Heart right ventricle (tissue), 16 donors: Measurements from ENCODE around the gene ZNF132. TPM values are rescaled to one million over a fixed set of nuclear protein-coding genes. Genes with fewer than 3 reads are reported as not detected.
"Not testable (repeated sequence)": the region's sequence is repeated elsewhere in the genome, so short reads cannot be mapped to it uniquely, and the experiment has no call there.

Experiments used
- ATAC-seq, 8 donors: fragments of 200-7000 bp; cut with Tn5 transposase; one replicate each; pipeline ENCODE4 v1.9.1; 2020; ENCODE audit warnings: mild to moderate bottlenecking in 8 of 8, moderate library complexity in 8 of 8, moderate number of reproducible peaks in 1 of 8
- DNase-seq, 2 donors: peaks; one replicate each; pipeline ENCODE4 v3.0.0-alpha.2; 2020
- H3K27ac ChIP-seq, 10 donors: fragments of 200-600 bp; sonication (generic) in 2 of 10; one replicate each; pipeline versions ENCODE4 v1.5.0 to v1.8.0; 2020 to 2022; ENCODE audit warnings: mild to moderate bottlenecking in 3 of 10
- H3K27me3 ChIP-seq, 7 donors: fragments of 200-600 bp; one replicate each; pipeline ENCODE4 v1.8.0; 2021 to 2022; ENCODE audit warnings: mild to moderate bottlenecking in 2 of 7
- H3K36me3 ChIP-seq, 9 donors: fragments of 200-600 bp; sonication (generic) in 1 of 9; one replicate each; pipeline versions ENCODE4 v1.5.0 to v1.8.0; 2020 to 2022; ENCODE audit warnings: mild to moderate bottlenecking in 2 of 9
- H3K4me1 ChIP-seq, 9 donors: fragments of 200-600 bp; sonication (generic) in 1 of 9; one replicate each; pipeline versions ENCODE4 v1.5.0 to v1.8.0; 2020 to 2022; ENCODE audit warnings: mild to moderate bottlenecking in 4 of 9
- H3K4me3 ChIP-seq, 10 donors: fragments of 200-600 bp; sonication (generic) in 2 of 10; one replicate each; pipeline versions ENCODE4 v1.5.0 to v1.8.0; 2020 to 2022; ENCODE audit warnings: mild to moderate bottlenecking in 7 of 10, moderate library complexity in 2 of 10
- H3K9me3 ChIP-seq, 11 donors: fragments of 200-600 bp in 10 of 11; sonication (generic) in 2 of 11; one replicate each; pipeline versions ENCODE4 v1.5.0 to v1.8.0; 2013 to 2022; ENCODE audit warnings: mild to moderate bottlenecking in 2 of 11, control low read depth in 1 of 11, moderate library complexity in 1 of 11
- WGBS, 2 donors: extraction: QIAGEN DNeasy Blood & Tissue Kit; methylation state at CpG; one replicate each; pipeline ENCODE4 v1.1.7; 2013; ENCODE audit warnings: inconsistent platforms in 1 of 2; 5-methylcytosine and 5-hydroxymethylcytosine counted together
- intact Hi-C, 10 donors: fragments of 100-400 bp; cut with DNase I; formaldehyde crosslinking; loops; one replicate each; pipeline versions ENCODE4 v1.11.1 to v1.14.2; 2022
- long read RNA-seq, 3 donors: library from polyadenylated mRNA; unstranded; transcript quantifications; one replicate each; pipeline ENCODE4 v2.0.0, GENCODE V29; 2020 to 2021
- polyA plus RNA-seq, 2 donors: library from polyadenylated mRNA; stranded (reverse); fragments of 200-250 nt; gene quantifications; one replicate each; pipeline ENCODE4 v1.2.3, GENCODE V29; 2013
- total RNA-seq, 10 donors: library from RNA; stranded (reverse); fragmentation: NEBNext Ultra II Directional in 3 of 10; extraction: Animal tissue kit (Norgen Biotek cat#: 25700) in 3 of 10; gene quantifications; one replicate each; pipeline versions ENCODE4 v1.2.1 to v1.2.4, GENCODE V29; 2021 to 2023
- TF ChIP-seq, protein P1 (sequence below), 9 donors: fragments of 200-600 bp; sonication (generic) in 2 of 9; IDR thresholded peaks; one replicate each; pipeline versions ENCODE4 v1.5.0 to v1.8.0; 2021 to 2022; ENCODE audit warnings: antibody characterized with exemption in 9 of 9, mild to moderate bottlenecking in 5 of 9, moderate library complexity in 1 of 9
- donor health status: Arrhythmogenic right ventricular cardiomyopathy.
- donor health status: ischemic (EF 13 %, LVEDD 7.1; RV severe dilation, severe dysfunction).
- donor health status: healthy with polysubstance abuse.
- donor health status: DM: no; HTN: yes; CAD: no.
- donor health status: DM: no; HTN: no; CAD: no.
- donor health status: ischemic (EF 25% LVEDD 6.9; RV normal size, moderate dysfunction).
- donor health status: ischemic (EF 25% LVEDD 5.7; RV mildly dilated, moderate dysfunction).
- donor health status: healthy.
- donor health status: DM: yes; HTN: yes; CAD: no.
- donor health status: Ischemic cardiomyopathy.
- donor health status: ischemic (EF 35%, LVEDD 5.7; RV mildly dilated, moderate dysfunction).
- donor health status: nonischemic (EF 11% LVEDD 7.7; RV severe dilation, severe dysfunction).
- donor health status: DM: yes; HTN: yes; CAD: no.
- donor health status: PGD.
- donor health status: ischemic (EF 29% LVEDD 5.4; RV normal size, mild dysfunction).
- donor health status: nonischemic (EF 23%, LVEDD 6.1; RV moderate dilation, normal function).

The ZNF132 gene
- total RNA-seq (1 to 10 TPM; 3.6 to 6.7 (median 5.1) TPM), polyA plus RNA-seq (1 to 10 TPM; 1.1 to 1.3 TPM)
- long read RNA-seq, donor 1, partial matches to known transcripts, result 0 of 3 reads
- long read RNA-seq, donor 1, other reads (novel, unspliced or antisense), result 0 of 3 reads
- long read RNA-seq, donor 2, partial matches to known transcripts, result 0 of 3 reads
- long read RNA-seq, donor 2, other reads (novel, unspliced or antisense), result 0 of 3 reads
- long read RNA-seq, donor 3, transcript ZNF132-201 (3 exons, 3,031 nt), result major isoform, 6 of 7 reads
- long read RNA-seq, donor 3, partial matches to known transcripts, result 0 of 7 reads
- long read RNA-seq, donor 3, other reads (novel, unspliced or antisense), result 0 of 7 reads

DNA sequence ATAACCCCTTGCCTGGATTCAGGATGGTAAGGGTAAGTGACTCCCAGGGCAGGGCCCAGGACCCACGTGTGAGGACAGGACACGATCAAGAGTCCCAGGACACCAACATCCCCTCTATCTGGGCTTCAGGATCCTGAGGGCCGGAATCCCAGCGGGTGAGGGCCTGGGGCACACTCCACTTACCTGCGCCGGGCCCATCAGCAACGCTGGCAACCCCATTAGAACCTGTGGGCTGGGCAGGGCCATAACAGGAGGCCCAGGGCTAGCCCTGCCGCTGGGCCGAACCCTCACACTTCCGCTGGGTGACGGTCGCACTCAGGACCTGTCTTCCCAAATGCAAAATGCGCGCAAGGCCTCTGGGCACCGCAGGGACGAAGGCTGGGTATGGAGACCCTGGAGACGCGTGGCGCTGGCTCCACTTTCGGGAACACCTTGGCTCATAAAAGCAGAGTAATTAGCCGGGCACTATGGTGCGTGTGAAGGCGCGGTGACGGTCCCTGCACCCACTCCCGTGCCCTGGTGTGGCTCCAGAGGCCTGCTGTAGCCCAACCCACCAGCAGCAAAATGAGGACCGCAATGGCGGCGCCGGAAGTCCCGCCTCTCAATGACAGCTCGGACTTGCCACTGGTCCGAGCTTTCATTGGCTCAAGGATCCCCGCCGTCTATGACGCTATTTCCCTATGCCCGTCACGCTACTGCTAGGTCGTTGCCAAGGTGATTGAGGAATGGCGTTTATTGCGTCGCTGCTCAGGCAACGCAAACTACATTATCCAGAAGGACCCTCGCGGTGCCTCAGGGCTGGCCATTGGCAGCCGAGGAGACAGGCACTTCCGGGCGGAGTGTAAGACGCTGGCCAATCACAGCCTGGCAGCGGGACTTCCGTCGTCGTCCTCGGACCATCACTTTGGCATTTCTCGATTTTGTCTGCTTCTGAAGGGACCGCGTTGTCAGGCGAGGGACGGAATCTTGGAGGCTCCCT is at the start of gene ZNF132:
Gene ZNF132, minus strand, starts transcription at position 578 of the 979 bp plus-strand sequence. Its CDS starts 332 bp downstream, at position 246.
- TF ChIP-seq, protein P1, sequence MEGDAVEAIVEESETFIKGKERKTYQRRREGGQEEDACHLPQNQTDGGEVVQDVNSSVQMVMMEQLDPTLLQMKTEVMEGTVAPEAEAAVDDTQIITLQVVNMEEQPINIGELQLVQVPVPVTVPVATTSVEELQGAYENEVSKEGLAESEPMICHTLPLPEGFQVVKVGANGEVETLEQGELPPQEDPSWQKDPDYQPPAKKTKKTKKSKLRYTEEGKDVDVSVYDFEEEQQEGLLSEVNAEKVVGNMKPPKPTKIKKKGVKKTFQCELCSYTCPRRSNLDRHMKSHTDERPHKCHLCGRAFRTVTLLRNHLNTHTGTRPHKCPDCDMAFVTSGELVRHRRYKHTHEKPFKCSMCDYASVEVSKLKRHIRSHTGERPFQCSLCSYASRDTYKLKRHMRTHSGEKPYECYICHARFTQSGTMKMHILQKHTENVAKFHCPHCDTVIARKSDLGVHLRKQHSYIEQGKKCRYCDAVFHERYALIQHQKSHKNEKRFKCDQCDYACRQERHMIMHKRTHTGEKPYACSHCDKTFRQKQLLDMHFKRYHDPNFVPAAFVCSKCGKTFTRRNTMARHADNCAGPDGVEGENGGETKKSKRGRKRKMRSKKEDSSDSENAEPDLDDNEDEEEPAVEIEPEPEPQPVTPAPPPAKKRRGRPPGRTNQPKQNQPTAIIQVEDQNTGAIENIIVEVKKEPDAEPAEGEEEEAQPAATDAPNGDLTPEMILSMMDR (IDR thresholded peaks at IDR 0.05), result no peak
- 5 to 7% methylated on average over 59 of the region's 59 CpGs for WGBS, 2 donors
- H3K4me1 ChIP-seq, result peaks cover 4 to 26% (median 18%) of the 10 kb centered on the region in 9 donors
- intact Hi-C loops, result loop anchor here in 2 of 10 donors (1.0 to 2.0 kb wide), 3 partner anchors 11 to 32 kb away; partner anchors contain the start of genes ZNF324 (in 1 of the 2), ZNF324B (in 1 of the 2) and ZNF584 (in 1 of the 2)
- peak within 1 kb of the TSS in 9 of 10 donors; percentile 51 to 89 (median 78) for H3K27ac ChIP-seq
- H3K4me3 ChIP-seq, result peak within 1 kb of the TSS; percentile 54 to 95 (median 70)
- peaks cover 4 to 43% (median 24%) of the 10 kb centered on the region in 9 donors for H3K36me3 ChIP-seq
- DNase-seq (peak; percentile 92 to 99), ATAC-seq (peak; percentile 97 to 100 (median 99))
- H3K9me3 ChIP-seq, result peaks cover 0 to 53% (median 26%) of the 10 kb centered on the region in 11 donors
- no peaks in the 10 kb centered on the region for H3K27me3 ChIP-seq

- H3K9me3 ChIP-seq, H3K4me3 ChIP-seq, ATAC-seq, intact Hi-C loops, H3K27me3 ChIP-seq, H3K27ac ChIP-seq, H3K4me1 ChIP-seq, DNase-seq: not testable (repeated sequence)
- peaks cover 0 to 31% (median 8%) of the 10 kb centered on the region in 9 donors for H3K36me3 ChIP-seq
- whole genome bisulfite sequencing, 2 donors, result 95 to 97% methylated on average over 5 of the region's 5 CpGs
- TF ChIP-seq, protein P1 (IDR thresholded peaks at IDR 0.05), result peak in 1 of 9 donors; percentile 6
These were observed 44.4 kb upstream of the ZNF132 start for GRCh38 chr19:58484349-58484748.

DNA sequence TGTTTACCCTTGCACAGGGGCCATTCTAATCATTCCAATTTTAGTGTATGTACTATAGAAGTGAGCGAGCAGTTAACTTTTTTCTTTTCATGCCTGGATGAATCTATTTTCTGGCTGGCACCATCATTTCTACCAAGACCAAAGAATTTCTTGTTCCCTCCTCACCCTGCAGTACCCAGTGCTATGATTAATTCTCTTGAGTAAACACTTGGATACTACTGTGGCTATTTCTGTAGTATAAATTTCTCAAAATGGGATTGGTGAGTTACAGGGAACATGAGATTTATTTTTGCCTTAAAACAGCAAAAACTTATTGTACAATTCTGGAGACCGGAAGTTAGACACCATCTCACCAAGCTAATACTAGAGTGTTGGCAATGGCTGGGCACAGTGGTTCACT is 43.8 kb upstream of the ZNF132 start:
- no peak overlapping the region for H3K27ac ChIP-seq
- DNase-seq (no peak), ATAC-seq (no peak)
- TF ChIP-seq, protein P1 (IDR thresholded peaks at IDR 0.05), result no peak
- 89 to 94% methylated on average over 2 of the region's 2 CpGs for WGBS, 2 donors
- intact Hi-C loops, result no loop called here
- H3K36me3 ChIP-seq, result peaks cover 0 to 37% (median 8%) of the 10 kb centered on the region in 9 donors
- no peaks in the 10 kb centered on the region for H3K4me1 ChIP-seq
- H3K9me3 ChIP-seq, result no peaks in the 10 kb centered on the region
- no peaks in the 10 kb centered on the region for H3K27me3 ChIP-seq
- H3K4me3 ChIP-seq, result no peak overlapping the region

DNA sequence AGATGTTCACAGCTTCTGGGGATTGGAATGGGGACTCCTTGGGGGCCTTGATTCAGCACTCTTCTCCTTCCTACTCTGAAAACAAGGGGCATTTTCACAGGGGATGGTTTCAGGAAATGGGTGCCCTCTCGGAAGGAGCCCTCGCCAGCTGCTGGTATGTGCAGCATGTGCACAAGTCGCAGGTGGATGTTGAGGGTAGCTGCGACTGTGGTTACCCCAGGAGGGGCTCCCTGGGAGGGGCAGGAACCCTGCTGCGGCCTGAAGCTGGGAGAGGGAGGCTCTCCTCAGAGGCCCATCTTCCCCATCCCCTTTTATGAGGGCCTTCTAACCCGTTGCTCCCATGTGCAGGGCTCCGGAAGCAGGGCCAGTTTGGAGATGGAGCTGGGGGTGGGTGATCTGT is 42.4 kb upstream of the ZNF132 start:
- 90 to 93% methylated on average over 7 of the region's 7 CpGs for WGBS, 2 donors
- Histone ChIP-seq H3K27ac (no peak overlapping the region), H3K9me3 (no peaks in the 10 kb centered on the region), H3K4me1 (peaks cover 0 to 2% (median 0%) of the 10 kb centered on the region in 9 donors), H3K36me3 (peaks cover 0 to 38% (median 8%) of the 10 kb centered on the region in 9 donors), H3K4me3 (no peak overlapping the region), H3K27me3 (no peaks in the 10 kb centered on the region)
- DNase-seq (no peak), ATAC-seq (no peak)
- TF ChIP-seq, protein P1 (IDR thresholded peaks at IDR 0.05), result no peak
- intact Hi-C loops, result no loop called here
